Loucy (cell line): Measurements from ENCODE around the gene BLTP1.

Experiments used
- H2AFZ ChIP-seq: fragments of 200-600 bp; sonication (generic); 2 replicates; pipeline ENCODE4 v1.6.0; 2016; ENCODE audit warnings: antibody characterized with exemption, mild to moderate bottlenecking, low read length, moderate library complexity
- H3F3A ChIP-seq: fragments of 200-600 bp; 2 replicates; pipeline ENCODE4 v1.6.0; 2016; ENCODE audit warnings: antibody characterized with exemption, low read depth, mild to moderate bottlenecking
- H3K27me3 ChIP-seq: fragments of 200-600 bp; sonication (generic); 2 replicates; pipeline ENCODE4 v1.6.1; 2014; ENCODE audit warnings: low read length, mild to moderate bottlenecking; ENCODE audit not compliant: insufficient read depth, poor library complexity, severe bottlenecking
- H3K36me3 ChIP-seq: fragments of 200-600 bp; sonication (generic); 2 replicates; pipeline ENCODE4 v1.6.1; 2016; ENCODE audit warnings: low read length; ENCODE audit not compliant: insufficient read depth
- H3K4me1 ChIP-seq: fragments of 200-600 bp; sonication (generic); 2 replicates; pipeline ENCODE4 v1.5.1; 2014; ENCODE audit warnings: low read length, mild to moderate bottlenecking; ENCODE audit not compliant: insufficient read depth, poor library complexity, severe bottlenecking
- H3K4me2 ChIP-seq: fragments of 200-600 bp; sonication (generic); 2 replicates; pipeline ENCODE4 v1.6.0; 2014; ENCODE audit warnings: antibody characterized with exemption, low read length, low read depth, mild to moderate bottlenecking; ENCODE audit not compliant: poor library complexity, severe bottlenecking
- H3K4me3 ChIP-seq: fragments of 200-600 bp; sonication (generic); 2 replicates; pipeline ENCODE4 v1.5.1; 2014; ENCODE audit warnings: low read length, mild to moderate bottlenecking, mixed read lengths; ENCODE audit not compliant: poor library complexity, severe bottlenecking
- H3K79me2 ChIP-seq: fragments of 200-600 bp; sonication (generic); 2 replicates; pipeline ENCODE4 v1.6.1; 2014; ENCODE audit warnings: low read length; ENCODE audit not compliant: insufficient read depth
- H3K9ac ChIP-seq: fragments of 200-600 bp; sonication (generic); 2 replicates; pipeline ENCODE4 v1.6.0; 2014; ENCODE audit warnings: mild to moderate bottlenecking, low read depth, low read length, moderate library complexity; ENCODE audit not compliant: poor library complexity, severe bottlenecking
- H3K9me2 ChIP-seq: fragments of 200-600 bp; sonication (generic); replicated peaks from 2 replicates; pipeline ENCODE4 v1.6.1; 2016; ENCODE audit warnings: low read depth, low read length, mixed read lengths
- H3K9me3 ChIP-seq: fragments of 200-600 bp; sonication (generic); 2 replicates; pipeline ENCODE4 v1.6.1; 2014; ENCODE audit warnings: mild to moderate bottlenecking, antibody characterized with exemption, low read length, low read depth; ENCODE audit not compliant: insufficient read depth
- H4K20me1 ChIP-seq: fragments of 200-600 bp; sonication (generic); 2 replicates; pipeline ENCODE4 v1.6.0; 2014; ENCODE audit warnings: antibody characterized with exemption, low read length, mild to moderate bottlenecking; ENCODE audit not compliant: insufficient read depth, poor library complexity, severe bottlenecking
- CTCF ChIP-seq: fragments of 200-600 bp; sonication (generic); conservative IDR thresholded peaks from 2 replicates; pipeline ENCODE4 v1.5.1; 2014; ENCODE audit warnings: mild to moderate bottlenecking, antibody characterized with exemption, low read length
- EZH2phosphoT487 ChIP-seq: fragments of 200-600 bp; IDR thresholded peaks from 2 replicates; pipeline ENCODE4 v1.6.1; 2018; ENCODE audit warnings: antibody characterized with exemption, mild to moderate bottlenecking, moderate library complexity, borderline replicate concordance

BLTP1 gene

GRCh38 chr4:122121593-122121992 lies 30.5 kb upstream of the BLTP1 start:
- H3F3A ChIP-seq, result no peaks in the 10 kb centered on the region
- H3K4me2 ChIP-seq, result no peak overlapping the region
- no peaks in the 10 kb centered on the region for H3K9me3 ChIP-seq
- no peak overlapping the region for H2AFZ ChIP-seq
- H4K20me1 ChIP-seq, result no peaks in the 10 kb centered on the region
- H3K9ac ChIP-seq, result no peak overlapping the region
- no peaks in the 10 kb centered on the region for H3K79me2 ChIP-seq
- H3K4me3 ChIP-seq, result no peak overlapping the region
- H3K9me2 ChIP-seq, result no peaks in the 10 kb centered on the region
- no peaks in the 10 kb centered on the region for H3K36me3 ChIP-seq
- no peaks in the 10 kb centered on the region for H3K4me1 ChIP-seq
- TF ChIP-seq EZH2phosphoT487 (no peak), CTCF (no peak)
- H3K27me3 ChIP-seq, result no peaks in the 10 kb centered on the region

- H3K4me3 ChIP-seq, result no peak overlapping the region
- H3K9me3 ChIP-seq, result no peaks in the 10 kb centered on the region
- H3K36me3 ChIP-seq, result no peaks in the 10 kb centered on the region
- no peaks in the 10 kb centered on the region for H3K9me2 ChIP-seq
- H3K4me2 ChIP-seq, result no peak overlapping the region
- H4K20me1 ChIP-seq, result no peaks in the 10 kb centered on the region
- no peak overlapping the region for H3K9ac ChIP-seq
- no peak overlapping the region for H2AFZ ChIP-seq
- no peaks in the 10 kb centered on the region for H3K4me1 ChIP-seq
- no peak for TF ChIP-seq EZH2phosphoT487
- no peak for TF ChIP-seq CTCF
- no peaks in the 10 kb centered on the region for H3K79me2 ChIP-seq
- H3K27me3 ChIP-seq, result no peaks in the 10 kb centered on the region
- no peaks in the 10 kb centered on the region for H3F3A ChIP-seq
Observed at GRCh38 chr4:122122083-122122482, 30.0 kb upstream of the BLTP1 start.

- H3K4me1 ChIP-seq, result no peaks in the 10 kb centered on the region
- H4K20me1 ChIP-seq, result no peaks in the 10 kb centered on the region
- TF ChIP-seq EZH2phosphoT487, result no peak
- TF ChIP-seq CTCF, result no peak
- no peak overlapping the region for H2AFZ ChIP-seq
- no peaks in the 10 kb centered on the region for H3K9me2 ChIP-seq
- H3K79me2 ChIP-seq, result no peaks in the 10 kb centered on the region
- H3K36me3 ChIP-seq, result no peaks in the 10 kb centered on the region
- H3K27me3 ChIP-seq, result no peaks in the 10 kb centered on the region
- no peak overlapping the region for H3K4me2 ChIP-seq
- no peak overlapping the region for H3K4me3 ChIP-seq
- H3K9me3 ChIP-seq, result no peaks in the 10 kb centered on the region
- no peaks in the 10 kb centered on the region for H3F3A ChIP-seq
- no peak overlapping the region for H3K9ac ChIP-seq
Observed at GRCh38 chr4:122129061-122129460, 23.1 kb upstream of the BLTP1 start.
